Stimulated activated naive CD8-positive, alpha-beta T cell treated with anti-CD3 and anti-CD28 coated beads, Interleukin-15, Interleukin-2, amounts not matched to agents 100 ng/mL and 50 ng/mL, for 24 hours (primary cell): ENCODE results near the gene PWP2.
"Not testable (repeated sequence)": the region's sequence is repeated elsewhere in the genome, so short reads cannot be mapped to it uniquely, and the experiment has no call there.

Source experiments
- H3K27ac Mint-ChIP-seq: one replicate; pipeline ENCODE4 v1.8.0; 2021; ENCODE audit warnings: mild to moderate bottlenecking, mixed read lengths
- H3K27me3 Mint-ChIP-seq: one replicate; pipeline ENCODE4 v1.8.0; 2021; ENCODE audit warnings: mixed read lengths
- H3K36me3 Mint-ChIP-seq: one replicate; pipeline ENCODE4 v1.8.0; 2021; ENCODE audit warnings: low read depth, mixed read lengths
- H3K4me1 Mint-ChIP-seq: one replicate; pipeline ENCODE4 v1.8.0; 2021; ENCODE audit warnings: low read depth, mixed read lengths
- H3K4me3 Mint-ChIP-seq: one replicate; pipeline ENCODE4 v1.8.0; 2021; ENCODE audit warnings: mild to moderate bottlenecking, mixed read lengths
- H3K9me3 Mint-ChIP-seq: one replicate; pipeline ENCODE4 v1.8.0; 2021; ENCODE audit warnings: mixed read lengths

The PWP2 gene

DNA sequence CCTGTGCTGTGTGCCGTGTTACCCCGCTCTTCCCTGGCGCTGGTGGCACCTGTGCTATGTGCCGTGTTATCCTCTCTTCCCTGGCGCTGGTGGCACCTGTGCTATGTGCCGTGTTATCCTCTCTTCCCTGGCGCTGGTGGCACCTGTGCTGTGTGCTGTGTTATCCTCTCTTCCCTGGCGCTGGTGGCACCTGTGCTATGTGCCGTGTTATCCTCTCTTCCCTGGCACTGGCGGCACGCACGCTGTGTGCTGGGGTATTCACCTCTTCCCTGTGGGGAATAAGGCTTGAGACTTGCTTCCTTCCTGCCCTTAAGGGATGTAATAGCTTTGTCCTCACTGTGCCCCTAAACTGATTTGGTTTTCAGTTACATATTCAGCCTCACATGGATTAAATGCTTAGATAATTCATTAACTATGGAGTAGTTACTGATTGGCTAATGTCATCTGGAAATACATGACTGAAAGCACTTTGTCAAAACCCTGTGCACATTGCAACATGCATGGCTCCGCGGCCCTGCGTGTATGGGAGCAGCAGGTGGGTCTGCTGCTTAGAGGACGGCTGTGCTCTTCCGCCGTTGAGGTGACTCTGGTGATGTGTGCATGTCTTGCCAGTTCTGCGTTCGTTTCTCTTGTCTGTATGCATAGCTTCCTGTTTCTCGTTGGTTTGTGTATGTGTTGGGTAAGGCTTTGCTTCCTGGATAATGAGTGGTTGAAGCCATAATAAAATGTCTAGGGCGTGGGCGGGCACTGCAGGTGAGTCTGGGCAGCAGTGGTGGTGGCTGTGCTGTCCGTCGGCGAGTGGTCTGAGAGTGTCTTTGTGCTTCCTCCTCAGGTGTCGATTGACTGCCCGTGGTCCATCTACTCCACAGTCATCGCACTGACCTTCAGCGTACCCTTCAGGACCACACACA is 17.9 kb upstream of the PWP2 start:
- H3K4me3 Mint-ChIP-seq = peak overlapping the region; percentile 50
- peak overlapping the region; percentile 84 for H3K27ac Mint-ChIP-seq
- no peaks in the 10 kb centered on the region for H3K9me3 Mint-ChIP-seq
- H3K4me1 Mint-ChIP-seq = peaks cover 68% of the 10 kb centered on the region
- no peaks in the 10 kb centered on the region for H3K27me3 Mint-ChIP-seq
- H3K36me3 Mint-ChIP-seq = peaks cover 76% of the 10 kb centered on the region

DNA sequence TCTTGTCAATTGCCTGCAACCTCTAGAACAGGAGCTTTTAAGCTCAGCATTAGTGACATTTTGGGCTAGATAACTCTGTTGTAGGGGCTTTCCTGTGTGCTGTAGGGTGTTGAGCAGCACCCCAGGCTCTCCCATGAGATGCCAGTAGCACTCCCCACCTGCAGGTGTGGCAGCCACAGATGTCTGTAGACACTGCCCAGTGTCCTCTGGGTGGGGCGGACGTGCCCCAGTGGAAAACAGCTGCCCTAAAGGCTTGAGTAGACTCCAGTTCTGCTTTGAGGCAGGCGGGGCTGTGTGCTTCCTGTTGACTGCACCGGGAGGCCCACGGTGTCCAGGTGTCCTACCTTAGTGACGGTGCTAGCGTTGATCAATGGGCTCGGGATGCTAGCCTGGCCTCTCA is 16.9 kb upstream of the PWP2 start:
- no peaks in the 10 kb centered on the region for H3K9me3 Mint-ChIP-seq
- H3K27me3 Mint-ChIP-seq = no peaks in the 10 kb centered on the region
- peak overlapping the region; percentile 84 for H3K27ac Mint-ChIP-seq
- no peak overlapping the region for H3K4me3 Mint-ChIP-seq
- H3K4me1 Mint-ChIP-seq = peaks cover 61% of the 10 kb centered on the region
- peaks cover 70% of the 10 kb centered on the region for H3K36me3 Mint-ChIP-seq

- Mint-ChIP-seq H3K36me3 (peaks cover 54% of the 10 kb centered on the region), H3K9me3 (no peaks in the 10 kb centered on the region), H3K27ac (no peak overlapping the region), H3K4me3 (no peak overlapping the region), H3K27me3 (no peaks in the 10 kb centered on the region), H3K4me1 (peaks cover 42% of the 10 kb centered on the region)
Observed at GRCh38 chr21:44092211-44092610, 15.0 kb upstream of the PWP2 start.

- H3K36me3 Mint-ChIP-seq = peaks cover 40% of the 10 kb centered on the region
- peaks cover 27% of the 10 kb centered on the region for H3K4me1 Mint-ChIP-seq
- no peaks in the 10 kb centered on the region for H3K27me3 Mint-ChIP-seq
- H3K9me3 Mint-ChIP-seq = no peaks in the 10 kb centered on the region
- no peak overlapping the region for H3K4me3 Mint-ChIP-seq
- H3K27ac Mint-ChIP-seq = peak overlapping the region; percentile 29
Observed at GRCh38 chr21:44093761-44094160, 13.4 kb upstream of the PWP2 start.

GRCh38 chr21:44094832-44095231 is 12.4 kb upstream of the PWP2 start:
- H3K4me3 Mint-ChIP-seq = no peak overlapping the region
- H3K27ac Mint-ChIP-seq = no peak overlapping the region
- H3K27me3 Mint-ChIP-seq = no peaks in the 10 kb centered on the region
- H3K36me3 Mint-ChIP-seq = peaks cover 29% of the 10 kb centered on the region
- peaks cover 16% of the 10 kb centered on the region for H3K4me1 Mint-ChIP-seq
- no peaks in the 10 kb centered on the region for H3K9me3 Mint-ChIP-seq

- not testable (repeated sequence) for H3K4me1 Mint-ChIP-seq, H3K9me3 Mint-ChIP-seq, H3K4me3 Mint-ChIP-seq, H3K27ac Mint-ChIP-seq, H3K27me3 Mint-ChIP-seq
- H3K36me3 Mint-ChIP-seq = peaks cover 12% of the 10 kb centered on the region
Observed at GRCh38 chr21:44098507-44098906, 8.7 kb upstream of the PWP2 start.

GRCh38 chr21:44098964-44099363 is 8.2 kb upstream of the PWP2 start:
- H3K9me3 Mint-ChIP-seq, H3K4me3 Mint-ChIP-seq, H3K36me3 Mint-ChIP-seq, H3K27ac Mint-ChIP-seq, H3K27me3 Mint-ChIP-seq, H3K4me1 Mint-ChIP-seq: not testable (repeated sequence)

DNA sequence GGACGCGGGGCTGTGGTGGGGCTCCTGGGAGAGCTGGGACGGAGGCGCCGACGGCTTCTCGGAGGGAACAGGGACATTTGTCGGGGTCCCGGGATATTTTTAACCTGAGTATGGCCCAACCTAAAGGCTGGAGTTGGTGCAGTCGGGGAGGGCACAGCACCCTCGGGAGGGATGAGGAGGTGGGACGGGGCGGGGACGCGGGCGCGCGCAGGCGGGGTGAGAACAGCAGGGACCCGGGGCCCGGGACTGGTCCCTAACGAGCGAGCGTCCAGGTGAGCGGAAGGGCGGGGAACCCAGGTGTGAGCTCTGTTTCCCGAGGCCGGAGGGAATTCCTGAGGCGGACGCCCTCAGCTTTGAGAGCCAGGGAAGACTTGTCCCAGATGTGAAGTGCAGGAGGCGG is 390 bp downstream of the PWP2 start:
- not testable (repeated sequence) for H3K4me3 Mint-ChIP-seq, H3K27me3 Mint-ChIP-seq, H3K36me3 Mint-ChIP-seq, H3K4me1 Mint-ChIP-seq, H3K27ac Mint-ChIP-seq, H3K9me3 Mint-ChIP-seq

- not testable (repeated sequence) for H3K4me1 Mint-ChIP-seq, H3K36me3 Mint-ChIP-seq, H3K4me3 Mint-ChIP-seq, H3K27ac Mint-ChIP-seq, H3K9me3 Mint-ChIP-seq, H3K27me3 Mint-ChIP-seq
Observed at GRCh38 chr21:44113702-44114371, 6.6 kb downstream of the PWP2 start.

DNA sequence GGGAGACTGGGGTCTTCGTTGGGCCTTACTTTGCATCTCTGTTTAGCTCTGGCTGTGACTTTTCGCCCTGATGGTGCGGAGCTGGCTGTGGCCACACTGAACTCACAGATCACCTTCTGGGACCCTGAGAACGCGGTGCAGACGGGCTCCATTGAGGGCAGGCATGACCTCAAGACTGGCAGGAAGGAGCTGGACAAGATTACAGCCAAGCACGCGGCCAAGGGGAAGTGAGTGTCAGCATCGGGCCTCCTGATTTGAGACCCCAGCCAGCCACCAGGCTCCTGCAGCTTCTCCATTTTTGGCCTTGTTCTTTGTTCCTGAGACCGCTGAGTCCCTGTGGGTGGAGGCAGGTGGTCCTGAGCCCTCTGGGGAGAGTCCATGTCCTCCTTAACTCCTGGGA is 14.9 kb downstream of the PWP2 start:
- H3K36me3 Mint-ChIP-seq, H3K4me3 Mint-ChIP-seq, H3K9me3 Mint-ChIP-seq, H3K4me1 Mint-ChIP-seq, H3K27ac Mint-ChIP-seq, H3K27me3 Mint-ChIP-seq: not testable (repeated sequence)

GRCh38 chr21:44127827-44128226 is 20.6 kb downstream of the PWP2 start:
- H3K36me3 Mint-ChIP-seq, H3K4me3 Mint-ChIP-seq, H3K9me3 Mint-ChIP-seq, H3K27me3 Mint-ChIP-seq, H3K4me1 Mint-ChIP-seq, H3K27ac Mint-ChIP-seq: not testable (repeated sequence)

DNA sequence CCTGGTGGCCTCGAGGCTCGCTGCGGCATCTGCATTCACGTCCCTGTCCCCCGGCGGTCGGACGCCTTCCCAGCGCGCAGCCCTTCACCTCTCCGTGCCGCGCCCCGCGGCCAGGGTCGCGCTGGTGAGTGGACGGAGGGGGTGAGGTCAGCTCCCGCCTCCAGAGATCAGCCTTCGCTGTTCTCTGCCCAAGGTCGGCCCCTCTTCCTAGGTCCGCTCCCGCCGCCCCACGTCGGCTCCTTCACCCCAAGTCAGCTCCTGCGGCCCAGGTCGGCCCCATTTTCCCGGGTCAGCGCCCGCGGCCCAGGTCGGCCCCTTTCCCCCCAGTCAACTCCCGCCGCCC is 26.5 kb downstream of the PWP2 start:
- H3K9me3 Mint-ChIP-seq, H3K27me3 Mint-ChIP-seq, H3K4me3 Mint-ChIP-seq, H3K4me1 Mint-ChIP-seq, H3K36me3 Mint-ChIP-seq, H3K27ac Mint-ChIP-seq: not testable (repeated sequence)

- not testable (repeated sequence) for H3K4me1 Mint-ChIP-seq, H3K4me3 Mint-ChIP-seq, H3K27me3 Mint-ChIP-seq, H3K27ac Mint-ChIP-seq, H3K9me3 Mint-ChIP-seq, H3K36me3 Mint-ChIP-seq
Observed at GRCh38 chr21:44134732-44135131, 27.5 kb downstream of the PWP2 start.

- H3K36me3 Mint-ChIP-seq, H3K4me3 Mint-ChIP-seq, H3K27me3 Mint-ChIP-seq, H3K4me1 Mint-ChIP-seq, H3K9me3 Mint-ChIP-seq, H3K27ac Mint-ChIP-seq: not testable (repeated sequence)
Observed at GRCh38 chr21:44138039-44138438, 30.8 kb downstream of the PWP2 start.

- H3K27ac Mint-ChIP-seq, H3K27me3 Mint-ChIP-seq, H3K36me3 Mint-ChIP-seq, H3K4me3 Mint-ChIP-seq, H3K4me1 Mint-ChIP-seq, H3K9me3 Mint-ChIP-seq: not testable (repeated sequence)
Observed at GRCh38 chr21:44139787-44140551, 32.8 kb downstream of the PWP2 start.
